GM23338 (cell line): ENCODE results near the gene FAM229B.
"Not testable (repeated sequence)": the region's sequence is repeated elsewhere in the genome, so short reads cannot be mapped to it uniquely, and the experiment has no call there.

Experiments used
- CTCF ChIP-seq, 2 experiments: fragments of 200-600 bp in 1 of 2; sonication (generic) in 1 of 2; conservative IDR thresholded peaks; 2 replicates each; pipeline versions ENCODE4 v1.5.1 to v1.6.1; 2016 to 2017; ENCODE audit warnings: antibody characterized with exemption in 2 of 2, low read depth in 2 of 2, mild to moderate bottlenecking in 2 of 2, moderate library complexity in 1 of 2
- EZH2 ChIP-seq: fragments of 200-600 bp; sonication (generic); IDR thresholded peaks from one replicate; pipeline ENCODE4 v1.8.0; 2017; ENCODE audit warnings: antibody characterized with exemption, mild to moderate bottlenecking, low read depth; ENCODE audit not compliant: unreplicated experiment
- EZH2phosphoT487 ChIP-seq: fragments of 200-600 bp; sonication (generic); IDR thresholded peaks from one replicate; pipeline ENCODE4 v1.8.1; 2018; ENCODE audit warnings: antibody characterized with exemption; ENCODE audit not compliant: unreplicated experiment
- JUNB ChIP-seq: IDR thresholded peaks from one replicate; pipeline ENCODE4 v1.6.1; 2016; ENCODE audit warnings: antibody characterized with exemption; ENCODE audit not compliant: unreplicated experiment
- POLR2AphosphoS5 ChIP-seq: IDR thresholded peaks from 2 replicates; pipeline ENCODE4 v1.6.1; 2016; ENCODE audit warnings: antibody characterized with exemption, low read depth
- REST ChIP-seq: IDR thresholded peaks from one replicate; pipeline ENCODE4 v1.6.1; 2018; ENCODE audit warnings: antibody characterized with exemption; ENCODE audit not compliant: unreplicated experiment

GRCh38 chr6:112106026-112106425 lies 18.6 kb downstream of the FAM229B start:
- TF ChIP-seq POLR2AphosphoS5; CTCF (conservative IDR thresholded peaks at IDR 0.05; ENCODE audit: low read depth in 2 of 2); EZH2; REST; EZH2phosphoT487; JUNB: not testable (repeated sequence)
